Psoas muscle (tissue), 8 donors: ENCODE measurements around the gene ANKRD50. TPM values are rescaled to one million over a fixed set of nuclear protein-coding genes. Genes with fewer than 3 reads are reported as not detected.

Source experiments
- ATAC-seq, 4 donors: fragments of 200-7000 bp; cut with Tn5 transposase; one replicate each; pipeline ENCODE4 v1.9.1; 2020; ENCODE audit warnings: moderate library complexity in 3 of 4, mild to moderate bottlenecking in 2 of 4
- DNase-seq, 2 donors: peaks; one replicate each; pipeline ENCODE4 v3.0.0-alpha.2; 2020
- H3K27ac ChIP-seq: fragments of 200-600 bp; one replicate; pipeline ENCODE4 v1.8.0; 2022
- H3K27me3 ChIP-seq, 3 donors: fragments of 200-600 bp in 1 of 3; one replicate each; pipeline versions ENCODE4 v1.6.1 to v1.8.0; 2013 to 2022; ENCODE audit warnings: low read length in 2 of 3, mild to moderate bottlenecking in 2 of 3, moderate library complexity in 1 of 3; ENCODE audit not compliant: insufficient read depth in 3 of 3
- H3K36me3 ChIP-seq, 2 donors: fragments of 200-600 bp in 1 of 2; one replicate each; pipeline versions ENCODE4 v1.6.1 to v1.8.0; 2013 to 2022; ENCODE audit warnings: low read depth in 1 of 2, mild to moderate bottlenecking in 1 of 2, moderate library complexity in 1 of 2; ENCODE audit not compliant: insufficient read depth in 1 of 2
- H3K4me1 ChIP-seq: fragments of 200-600 bp; one replicate; pipeline ENCODE4 v1.8.0; 2022
- H3K4me3 ChIP-seq: fragments of 200-600 bp; one replicate; pipeline ENCODE4 v1.8.0; 2022; ENCODE audit warnings: mild to moderate bottlenecking
- H3K9me3 ChIP-seq: fragments of 200-600 bp; one replicate; pipeline ENCODE4 v1.8.0; 2022
- CTCF ChIP-seq: fragments of 200-600 bp; IDR thresholded peaks from one replicate; pipeline ENCODE4 v1.8.0; 2022; ENCODE audit warnings: antibody characterized with exemption
- WGBS, 3 donors: extraction: QIAGEN DNeasy Blood & Tissue Kit; methylation state at CpG; one replicate each; pipeline versions ENCODE4 v1.1.6 to v1.1.7; 2013; 5-methylcytosine and 5-hydroxymethylcytosine counted together
- intact Hi-C, 2 donors: fragments of 100-400 bp; cut with DNase I; formaldehyde crosslinking; loops; one replicate each; pipeline versions ENCODE4 v1.11.0 to v1.14.2; 2022
- polyA plus RNA-seq, 3 donors: library from polyadenylated mRNA; stranded (reverse); fragments of 200-250 nt; gene quantifications; one replicate each; pipeline ENCODE4 v1.2.3, GENCODE V29; 2013
- total RNA-seq, 4 donors: library from RNA; stranded (reverse); fragmentation: NEBNext Ultra II Directional in 2 of 4; extraction: Animal tissue kit (Norgen Biotek cat#: 25700) in 2 of 4; gene quantifications; one replicate each; pipeline versions ENCODE4 v1.2.1 to v1.2.4, GENCODE V29; 2021 to 2023
- donor health status: healthy with polysubstance abuse.
- donor health status: DM: no; HTN: no; CAD: no; lungs with moderate emphysema.
- donor health status: Bipolar disorder and iron deficiency.
- donor health status: healthy.
- donor health status: DM: yes; HTN: yes; CAD: no.
- donor health status: DM: no; HTN: no; CAD: no.
- donor health status: DM: no; HTN: no; CAD: no.
- donor health status: DM: yes; HTN: yes; CAD: no.

Gene ANKRD50
- total and polyA plus RNA-seq, 7 donors = 0.66 to 7.0 (median 3.1) TPM

GRCh38 chr4:124694306-124694705, 18.2 kb downstream of the ANKRD50 start:
- Histone ChIP-seq H3K27me3 (no peaks in the 10 kb centered on the region), H3K27ac (no peak overlapping the region), H3K4me3 (no peak overlapping the region), H3K36me3 (no peaks in the 10 kb centered on the region), H3K9me3 (peaks cover 7% of the 10 kb centered on the region), H3K4me1 (no peaks in the 10 kb centered on the region)
- DNase-seq (no peak), ATAC-seq (no peak)
- TF ChIP-seq CTCF = no peak
- intact Hi-C loops = no loop called here

GRCh38 chr4:124691801-124692200, 20.7 kb downstream of the ANKRD50 start:
- WGBS, 3 donors = 73 to 88% (median 82%) methylated on average over 2 of the region's 2 CpGs
- ATAC-seq = no peak
- intact Hi-C loops = no loop called here
- H3K4me3 ChIP-seq = no peak overlapping the region
- no peak for DNase-seq
- H3K9me3 ChIP-seq = peaks cover 7% of the 10 kb centered on the region
- no peaks in the 10 kb centered on the region for H3K4me1 ChIP-seq
- H3K36me3 ChIP-seq = no peaks in the 10 kb centered on the region
- no peaks in the 10 kb centered on the region for H3K27me3 ChIP-seq
- TF ChIP-seq CTCF = no peak
- H3K27ac ChIP-seq = no peak overlapping the region

GRCh38 chr4:124686279-124686678, 26.3 kb downstream of the ANKRD50 start:
- Histone ChIP-seq H3K36me3 (no peaks in the 10 kb centered on the region), H3K4me1 (no peaks in the 10 kb centered on the region), H3K27me3 (no peaks in the 10 kb centered on the region), H3K9me3 (no peaks in the 10 kb centered on the region), H3K4me3 (no peak overlapping the region), H3K27ac (no peak overlapping the region)
- no peak for ATAC-seq
- intact Hi-C loops = no loop called here
- DNase-seq = no peak
- WGBS, 3 donors = 91 to 95% (median 94%) methylated on average over 5 of the region's 5 CpGs
- no peak for TF ChIP-seq CTCF

- H3K9me3 ChIP-seq = no peaks in the 10 kb centered on the region
- intact Hi-C loops = no loop called here
- ATAC-seq (no peak), DNase-seq (no peak)
- no peak for TF ChIP-seq CTCF
- no peak overlapping the region for H3K27ac ChIP-seq
- no peaks in the 10 kb centered on the region for H3K27me3 ChIP-seq
- no peak overlapping the region for H3K4me3 ChIP-seq
- no peaks in the 10 kb centered on the region for H3K4me1 ChIP-seq
- H3K36me3 ChIP-seq = no peaks in the 10 kb centered on the region
Measured at GRCh38 chr4:124685851-124686250, 26.7 kb downstream of the ANKRD50 start.

- Histone ChIP-seq H3K9me3 (no peaks in the 10 kb centered on the region), H3K4me3 (no peak overlapping the region), H3K27ac (no peak overlapping the region), H3K36me3 (no peaks in the 10 kb centered on the region), H3K4me1 (no peaks in the 10 kb centered on the region), H3K27me3 (no peaks in the 10 kb centered on the region)
- TF ChIP-seq CTCF = no peak
- no peak for ATAC-seq
- intact Hi-C loops = no loop called here
- WGBS, 3 donors = 91 to 96% (median 95%) methylated on average over 3 of the region's 3 CpGs
- no peak for DNase-seq
Measured at GRCh38 chr4:124684301-124684700, 28.2 kb downstream of the ANKRD50 start.
